Glutamatergic neuron (in vitro differentiated cells): Measurements from ENCODE around the gene KCNJ1. TPM values are rescaled to one million over a fixed set of nuclear protein-coding genes. Genes with fewer than 3 reads are reported as not detected.

ENCODE experiments used
- DNase-seq: peaks from one replicate; pipeline ENCODE4 v3.0.0; 2022
- H3K27ac Mint-ChIP-seq: one replicate; pipeline ENCODE4 v1.8.0; 2020; ENCODE audit warnings: mild to moderate bottlenecking, mixed read lengths, inconsistent platforms; ENCODE audit not compliant: unreplicated experiment
- H3K27me3 Mint-ChIP-seq: one replicate; pipeline ENCODE4 v1.8.0; 2020; ENCODE audit warnings: mild to moderate bottlenecking, moderate library complexity, mixed read lengths, inconsistent platforms; ENCODE audit not compliant: unreplicated experiment
- H3K36me3 Mint-ChIP-seq: one replicate; pipeline ENCODE4 v1.8.0; 2020; ENCODE audit warnings: mild to moderate bottlenecking, mixed read lengths, inconsistent platforms; ENCODE audit not compliant: unreplicated experiment
- H3K4me1 Mint-ChIP-seq: one replicate; pipeline ENCODE4 v1.8.0; 2020; ENCODE audit warnings: mild to moderate bottlenecking, low read depth, mixed read lengths, inconsistent platforms; ENCODE audit not compliant: unreplicated experiment
- H3K4me3 Mint-ChIP-seq: one replicate; pipeline ENCODE4 v1.8.0; 2020; ENCODE audit warnings: mild to moderate bottlenecking, mixed read lengths, inconsistent platforms; ENCODE audit not compliant: unreplicated experiment
- H3K9me3 Mint-ChIP-seq: one replicate; pipeline ENCODE4 v1.8.0; 2020; ENCODE audit warnings: mild to moderate bottlenecking, moderate library complexity, mixed read lengths, inconsistent platforms; ENCODE audit not compliant: unreplicated experiment
- total RNA-seq: library from RNA; stranded (reverse); fragmentation: NEBNext Ultra II Directional; extraction: Animal tissue kit (Norgen Biotek cat#: 25700); gene quantifications from one replicate; pipeline ENCODE4 v1.2.1, GENCODE V29; 2021; ENCODE audit not compliant: unreplicated experiment
- TF ChIP-seq, protein P1 (sequence below): fragments of 200-600 bp; sonication (generic); IDR thresholded peaks from one replicate; pipeline ENCODE4 v1.5.0; 2021; ENCODE audit not compliant: partially characterized antibody, unreplicated experiment

Gene KCNJ1
- total RNA-seq, 1 donor from 2014 or later, result not detected

- no peak overlapping the region for H3K4me3 Mint-ChIP-seq
- DNase-seq, result no peak
- H3K36me3 Mint-ChIP-seq, result no peaks in the 10 kb centered on the region
- no peak overlapping the region for H3K27ac Mint-ChIP-seq
- peaks cover 9% of the 10 kb centered on the region for H3K9me3 Mint-ChIP-seq
- peaks cover 21% of the 10 kb centered on the region for H3K4me1 Mint-ChIP-seq
- peaks cover 8% of the 10 kb centered on the region for H3K27me3 Mint-ChIP-seq
- TF ChIP-seq, protein P1, sequence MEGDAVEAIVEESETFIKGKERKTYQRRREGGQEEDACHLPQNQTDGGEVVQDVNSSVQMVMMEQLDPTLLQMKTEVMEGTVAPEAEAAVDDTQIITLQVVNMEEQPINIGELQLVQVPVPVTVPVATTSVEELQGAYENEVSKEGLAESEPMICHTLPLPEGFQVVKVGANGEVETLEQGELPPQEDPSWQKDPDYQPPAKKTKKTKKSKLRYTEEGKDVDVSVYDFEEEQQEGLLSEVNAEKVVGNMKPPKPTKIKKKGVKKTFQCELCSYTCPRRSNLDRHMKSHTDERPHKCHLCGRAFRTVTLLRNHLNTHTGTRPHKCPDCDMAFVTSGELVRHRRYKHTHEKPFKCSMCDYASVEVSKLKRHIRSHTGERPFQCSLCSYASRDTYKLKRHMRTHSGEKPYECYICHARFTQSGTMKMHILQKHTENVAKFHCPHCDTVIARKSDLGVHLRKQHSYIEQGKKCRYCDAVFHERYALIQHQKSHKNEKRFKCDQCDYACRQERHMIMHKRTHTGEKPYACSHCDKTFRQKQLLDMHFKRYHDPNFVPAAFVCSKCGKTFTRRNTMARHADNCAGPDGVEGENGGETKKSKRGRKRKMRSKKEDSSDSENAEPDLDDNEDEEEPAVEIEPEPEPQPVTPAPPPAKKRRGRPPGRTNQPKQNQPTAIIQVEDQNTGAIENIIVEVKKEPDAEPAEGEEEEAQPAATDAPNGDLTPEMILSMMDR, result no peak
Measured at GRCh38 chr11:128896356-128896755, 29.3 kb upstream of the KCNJ1 start.

DNA sequence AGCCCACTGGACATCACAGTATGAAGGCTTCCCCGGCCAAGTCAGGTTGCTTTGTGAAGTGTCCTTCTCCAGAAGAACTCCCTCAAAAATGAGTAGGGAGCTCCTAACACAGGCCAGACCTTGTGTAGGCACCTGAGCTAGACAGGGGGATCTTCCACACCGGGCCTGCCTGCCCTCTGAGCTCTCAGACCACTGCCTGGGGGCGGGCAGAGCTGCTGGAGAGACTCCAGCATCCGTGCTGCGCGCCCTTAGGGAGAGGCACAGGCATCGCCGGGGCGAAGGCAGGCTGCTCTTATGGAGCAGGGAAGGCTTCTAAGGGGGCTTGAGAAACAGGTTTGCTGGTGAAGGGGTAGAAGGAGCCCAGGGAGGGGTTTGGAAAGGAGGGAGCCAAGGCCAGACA lies 28.4 kb upstream of the KCNJ1 start:
- Mint-ChIP-seq H3K9me3 (peaks cover 14% of the 10 kb centered on the region), H3K27ac (no peak overlapping the region), H3K27me3 (peaks cover 9% of the 10 kb centered on the region), H3K4me1 (peaks cover 15% of the 10 kb centered on the region), H3K4me3 (no peak overlapping the region), H3K36me3 (no peaks in the 10 kb centered on the region)
- TF ChIP-seq, protein P1, result no peak
- DNase-seq, result peak; percentile 51

DNA sequence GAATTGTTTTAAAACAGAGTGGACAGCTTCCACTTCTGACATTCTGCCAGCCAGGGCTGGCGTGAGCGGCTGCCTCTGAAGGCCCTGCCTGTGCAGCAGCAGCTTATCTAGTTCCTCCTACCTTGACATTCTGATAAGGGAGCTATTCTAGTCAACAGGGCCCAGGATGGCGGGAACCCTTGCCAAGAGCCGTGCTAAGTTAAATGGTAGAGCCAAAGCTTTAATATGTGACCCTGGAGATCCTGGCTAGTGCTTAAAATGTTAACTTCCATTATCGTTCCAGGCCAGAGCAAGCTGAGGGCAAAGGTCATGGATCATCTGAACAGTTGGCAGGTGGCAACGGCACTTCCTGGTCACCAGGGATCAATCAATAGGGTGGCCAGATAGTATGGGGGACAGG lies 27.6 kb upstream of the KCNJ1 start:
- no peak for DNase-seq
- Mint-ChIP-seq H3K27me3 (peaks cover 6% of the 10 kb centered on the region), H3K36me3 (no peaks in the 10 kb centered on the region), H3K9me3 (peaks cover 14% of the 10 kb centered on the region), H3K27ac (no peak overlapping the region), H3K4me3 (no peak overlapping the region), H3K4me1 (peaks cover 11% of the 10 kb centered on the region)
- TF ChIP-seq, protein P1, result no peak

GRCh38 chr11:128894286-128894681 lies 27.2 kb upstream of the KCNJ1 start:
- Mint-ChIP-seq H3K27ac (no peak overlapping the region), H3K4me3 (no peak overlapping the region), H3K4me1 (peaks cover 15% of the 10 kb centered on the region), H3K36me3 (no peaks in the 10 kb centered on the region), H3K27me3 (peaks cover 10% of the 10 kb centered on the region), H3K9me3 (peaks cover 14% of the 10 kb centered on the region)
- TF ChIP-seq, protein P1, result no peak
- DNase-seq, result no peak

GRCh38 chr11:128893578-128894285 lies 26.6 kb upstream of the KCNJ1 start:
- Mint-ChIP-seq H3K27me3 (peaks cover 10% of the 10 kb centered on the region), H3K36me3 (no peaks in the 10 kb centered on the region), H3K4me3 (no peak overlapping the region), H3K4me1 (peaks cover 16% of the 10 kb centered on the region), H3K27ac (no peak overlapping the region), H3K9me3 (peaks cover 12% of the 10 kb centered on the region)
- no peak for DNase-seq
- TF ChIP-seq, protein P1, result no peak
